GM23338 (cell line): ENCODE results near the gene CYP1A2.
"Not testable (repeated sequence)": the region's sequence is repeated elsewhere in the genome, so short reads cannot be mapped to it uniquely, and the experiment has no call there.

Source experiments
- CREB1 ChIP-seq: fragments of 250-450 bp; sonication (Bioruptor Pico); IDR thresholded peaks from 2 replicates; pipeline ENCODE4 v1.5.0; 2020; ENCODE audit warnings: low read depth, mild to moderate bottlenecking, moderate library complexity
- EZH2 ChIP-seq: fragments of 200-600 bp; sonication (generic); IDR thresholded peaks from one replicate; pipeline ENCODE4 v1.8.0; 2017; ENCODE audit warnings: antibody characterized with exemption, mild to moderate bottlenecking, low read depth; ENCODE audit not compliant: unreplicated experiment
- EZH2phosphoT487 ChIP-seq: fragments of 200-600 bp; sonication (generic); IDR thresholded peaks from one replicate; pipeline ENCODE4 v1.8.1; 2018; ENCODE audit warnings: antibody characterized with exemption; ENCODE audit not compliant: unreplicated experiment
- JUNB ChIP-seq: IDR thresholded peaks from one replicate; pipeline ENCODE4 v1.6.1; 2016; ENCODE audit warnings: antibody characterized with exemption; ENCODE audit not compliant: unreplicated experiment
- POLR2AphosphoS5 ChIP-seq: IDR thresholded peaks from 2 replicates; pipeline ENCODE4 v1.6.1; 2016; ENCODE audit warnings: antibody characterized with exemption, low read depth
- STAT1 ChIP-seq: IDR thresholded peaks from one replicate; pipeline ENCODE4 v1.6.1; 2016; ENCODE audit warnings: antibody characterized with exemption; ENCODE audit not compliant: unreplicated experiment
- TF ChIP-seq, protein P1 (sequence below), 2 experiments: fragments of 200-600 bp in 1 of 2; sonication (generic) in 1 of 2; conservative IDR thresholded peaks; 2 replicates each; pipeline versions ENCODE4 v1.5.1 to v1.6.1; 2016 to 2017; ENCODE audit warnings: antibody characterized with exemption in 2 of 2, low read depth in 2 of 2, mild to moderate bottlenecking in 2 of 2, moderate library complexity in 1 of 2
- TF ChIP-seq, protein P2 (sequence below): IDR thresholded peaks from one replicate; pipeline ENCODE4 v1.6.1; 2018; ENCODE audit warnings: antibody characterized with exemption; ENCODE audit not compliant: unreplicated experiment

DNA sequence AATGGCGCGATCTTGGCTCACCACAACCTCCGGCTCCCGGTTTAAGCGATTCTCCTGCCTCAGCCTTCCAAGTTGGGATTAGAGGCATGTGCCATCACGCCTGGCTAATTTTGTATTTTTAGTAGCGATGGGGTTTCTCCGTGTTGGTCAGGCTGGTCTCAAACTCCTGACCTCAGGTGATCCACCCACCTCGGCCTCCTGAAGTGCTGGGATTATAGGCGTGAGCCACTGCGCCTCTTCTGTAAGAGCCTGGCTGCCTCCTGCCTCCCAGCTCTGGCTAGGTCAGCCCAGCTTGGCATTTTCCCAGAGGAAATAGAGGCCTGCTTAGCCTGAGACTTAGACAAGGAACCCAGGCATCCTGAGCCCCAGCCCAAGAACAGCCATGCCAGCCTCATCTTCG, 37.4 kb downstream of the CYP1A2 start:
- TF ChIP-seq EZH2phosphoT487; EZH2; POLR2AphosphoS5; STAT1; JUNB; CREB1 (CRISPR knock-in tag): not testable (repeated sequence)
- TF ChIP-seq, protein P1, sequence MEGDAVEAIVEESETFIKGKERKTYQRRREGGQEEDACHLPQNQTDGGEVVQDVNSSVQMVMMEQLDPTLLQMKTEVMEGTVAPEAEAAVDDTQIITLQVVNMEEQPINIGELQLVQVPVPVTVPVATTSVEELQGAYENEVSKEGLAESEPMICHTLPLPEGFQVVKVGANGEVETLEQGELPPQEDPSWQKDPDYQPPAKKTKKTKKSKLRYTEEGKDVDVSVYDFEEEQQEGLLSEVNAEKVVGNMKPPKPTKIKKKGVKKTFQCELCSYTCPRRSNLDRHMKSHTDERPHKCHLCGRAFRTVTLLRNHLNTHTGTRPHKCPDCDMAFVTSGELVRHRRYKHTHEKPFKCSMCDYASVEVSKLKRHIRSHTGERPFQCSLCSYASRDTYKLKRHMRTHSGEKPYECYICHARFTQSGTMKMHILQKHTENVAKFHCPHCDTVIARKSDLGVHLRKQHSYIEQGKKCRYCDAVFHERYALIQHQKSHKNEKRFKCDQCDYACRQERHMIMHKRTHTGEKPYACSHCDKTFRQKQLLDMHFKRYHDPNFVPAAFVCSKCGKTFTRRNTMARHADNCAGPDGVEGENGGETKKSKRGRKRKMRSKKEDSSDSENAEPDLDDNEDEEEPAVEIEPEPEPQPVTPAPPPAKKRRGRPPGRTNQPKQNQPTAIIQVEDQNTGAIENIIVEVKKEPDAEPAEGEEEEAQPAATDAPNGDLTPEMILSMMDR (conservative IDR thresholded peaks at IDR 0.05; ENCODE audit: low read depth in 2 of 2), result not testable (repeated sequence)
- TF ChIP-seq, protein P2, sequence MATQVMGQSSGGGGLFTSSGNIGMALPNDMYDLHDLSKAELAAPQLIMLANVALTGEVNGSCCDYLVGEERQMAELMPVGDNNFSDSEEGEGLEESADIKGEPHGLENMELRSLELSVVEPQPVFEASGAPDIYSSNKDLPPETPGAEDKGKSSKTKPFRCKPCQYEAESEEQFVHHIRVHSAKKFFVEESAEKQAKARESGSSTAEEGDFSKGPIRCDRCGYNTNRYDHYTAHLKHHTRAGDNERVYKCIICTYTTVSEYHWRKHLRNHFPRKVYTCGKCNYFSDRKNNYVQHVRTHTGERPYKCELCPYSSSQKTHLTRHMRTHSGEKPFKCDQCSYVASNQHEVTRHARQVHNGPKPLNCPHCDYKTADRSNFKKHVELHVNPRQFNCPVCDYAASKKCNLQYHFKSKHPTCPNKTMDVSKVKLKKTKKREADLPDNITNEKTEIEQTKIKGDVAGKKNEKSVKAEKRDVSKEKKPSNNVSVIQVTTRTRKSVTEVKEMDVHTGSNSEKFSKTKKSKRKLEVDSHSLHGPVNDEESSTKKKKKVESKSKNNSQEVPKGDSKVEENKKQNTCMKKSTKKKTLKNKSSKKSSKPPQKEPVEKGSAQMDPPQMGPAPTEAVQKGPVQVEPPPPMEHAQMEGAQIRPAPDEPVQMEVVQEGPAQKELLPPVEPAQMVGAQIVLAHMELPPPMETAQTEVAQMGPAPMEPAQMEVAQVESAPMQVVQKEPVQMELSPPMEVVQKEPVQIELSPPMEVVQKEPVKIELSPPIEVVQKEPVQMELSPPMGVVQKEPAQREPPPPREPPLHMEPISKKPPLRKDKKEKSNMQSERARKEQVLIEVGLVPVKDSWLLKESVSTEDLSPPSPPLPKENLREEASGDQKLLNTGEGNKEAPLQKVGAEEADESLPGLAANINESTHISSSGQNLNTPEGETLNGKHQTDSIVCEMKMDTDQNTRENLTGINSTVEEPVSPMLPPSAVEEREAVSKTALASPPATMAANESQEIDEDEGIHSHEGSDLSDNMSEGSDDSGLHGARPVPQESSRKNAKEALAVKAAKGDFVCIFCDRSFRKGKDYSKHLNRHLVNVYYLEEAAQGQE, result not testable (repeated sequence)
